ENCODE measurements around the gene AGRN. TPM values are rescaled to one million over a fixed set of nuclear protein-coding genes. Genes with fewer than 3 reads are reported as not detected.

AGRN gene
- total and polyA plus RNA-seq, 7 donors = 2.8 to 54.4 (median 6.4) TPM

GRCh38 chr1:1088801-1089680 lies 69.1 kb downstream of the AGRN start:
- Histone ChIP-seq H3K4me3 (no peak overlapping the region), H3K36me3 (no peaks in the 10 kb centered on the region), H3K27ac (no peak overlapping the region), H3K9me3 (no peaks in the 10 kb centered on the region), H3K4me1 (no peaks in the 10 kb centered on the region), H3K27me3 (no peaks in the 10 kb centered on the region)
- no peak for TF ChIP-seq EP300 (IDR thresholded peaks at IDR 0.05)
- TF ChIP-seq POLR2AphosphoS5 (IDR thresholded peaks at IDR 0.05) = no peak
- TF ChIP-seq CTCF (IDR thresholded peaks at IDR 0.05) = no peak
- TF ChIP-seq POLR2A (IDR thresholded peaks at IDR 0.05) = no peak
- intact Hi-C loops (cut with DNase I) = no loop called here
- WGBS, 2 donors = 93 to 94% methylated on average over 46 of the region's 46 CpGs
- DNase-seq = no peak

GRCh38 chr1:1089731-1090423 lies 70.0 kb downstream of the AGRN start:
- DNase-seq = no peak
- Histone ChIP-seq H3K27ac (no peak overlapping the region), H3K9me3 (no peaks in the 10 kb centered on the region), H3K27me3 (no peaks in the 10 kb centered on the region), H3K36me3 (no peaks in the 10 kb centered on the region), H3K4me3 (no peak overlapping the region), H3K4me1 (no peaks in the 10 kb centered on the region)
- intact Hi-C loops (cut with DNase I) = no loop called here
- 95 to 97% methylated on average over 22 of the region's 22 CpGs for WGBS, 2 donors
- no peak for TF ChIP-seq CTCF (IDR thresholded peaks at IDR 0.05)
- no peak for TF ChIP-seq EP300 (IDR thresholded peaks at IDR 0.05)
- no peak for TF ChIP-seq POLR2AphosphoS5 (IDR thresholded peaks at IDR 0.05)
- no peak for TF ChIP-seq POLR2A (IDR thresholded peaks at IDR 0.05)

GRCh38 chr1:1090424-1091343 lies 70.8 kb downstream of the AGRN start:
- TF ChIP-seq POLR2A (IDR thresholded peaks at IDR 0.05) (no peak), CTCF (IDR thresholded peaks at IDR 0.05) (no peak), EP300 (IDR thresholded peaks at IDR 0.05) (no peak), POLR2AphosphoS5 (IDR thresholded peaks at IDR 0.05) (no peak)
- H3K27me3 ChIP-seq = no peaks in the 10 kb centered on the region
- H3K4me3 ChIP-seq = no peak overlapping the region
- intact Hi-C loops (cut with DNase I) = no loop called here
- H3K9me3 ChIP-seq = no peaks in the 10 kb centered on the region
- H3K27ac ChIP-seq = no peak overlapping the region
- 96 to 97% methylated on average over 45 of the region's 45 CpGs for WGBS, 2 donors
- H3K36me3 ChIP-seq = no peaks in the 10 kb centered on the region
- H3K4me1 ChIP-seq = no peaks in the 10 kb centered on the region
- no peak for DNase-seq

GRCh38 chr1:1091344-1092148 lies 71.6 kb downstream of the AGRN start:
- no peaks in the 10 kb centered on the region for H3K9me3 ChIP-seq
- H3K4me1 ChIP-seq = no peaks in the 10 kb centered on the region
- H3K36me3 ChIP-seq = no peaks in the 10 kb centered on the region
- intact Hi-C loops (cut with DNase I) = no loop called here
- no peak for DNase-seq
- H3K27ac ChIP-seq = no peak overlapping the region
- TF ChIP-seq POLR2AphosphoS5 (IDR thresholded peaks at IDR 0.05) (no peak), POLR2A (IDR thresholded peaks at IDR 0.05) (no peak), EP300 (IDR thresholded peaks at IDR 0.05) (no peak), CTCF (IDR thresholded peaks at IDR 0.05) (no peak)
- H3K27me3 ChIP-seq = no peaks in the 10 kb centered on the region
- 95 to 97% methylated on average over 28 of the region's 28 CpGs for WGBS, 2 donors
- no peak overlapping the region for H3K4me3 ChIP-seq
